ENCODE data around the gene TNFSF8. TPM values are rescaled to one million over a fixed set of nuclear protein-coding genes. Genes with fewer than 3 reads are reported as not detected.

The TNFSF8 gene
- total and polyA plus RNA-seq, 2 of the 4 experiments (the other 2 are of a cell fraction) = not detected

DNA sequence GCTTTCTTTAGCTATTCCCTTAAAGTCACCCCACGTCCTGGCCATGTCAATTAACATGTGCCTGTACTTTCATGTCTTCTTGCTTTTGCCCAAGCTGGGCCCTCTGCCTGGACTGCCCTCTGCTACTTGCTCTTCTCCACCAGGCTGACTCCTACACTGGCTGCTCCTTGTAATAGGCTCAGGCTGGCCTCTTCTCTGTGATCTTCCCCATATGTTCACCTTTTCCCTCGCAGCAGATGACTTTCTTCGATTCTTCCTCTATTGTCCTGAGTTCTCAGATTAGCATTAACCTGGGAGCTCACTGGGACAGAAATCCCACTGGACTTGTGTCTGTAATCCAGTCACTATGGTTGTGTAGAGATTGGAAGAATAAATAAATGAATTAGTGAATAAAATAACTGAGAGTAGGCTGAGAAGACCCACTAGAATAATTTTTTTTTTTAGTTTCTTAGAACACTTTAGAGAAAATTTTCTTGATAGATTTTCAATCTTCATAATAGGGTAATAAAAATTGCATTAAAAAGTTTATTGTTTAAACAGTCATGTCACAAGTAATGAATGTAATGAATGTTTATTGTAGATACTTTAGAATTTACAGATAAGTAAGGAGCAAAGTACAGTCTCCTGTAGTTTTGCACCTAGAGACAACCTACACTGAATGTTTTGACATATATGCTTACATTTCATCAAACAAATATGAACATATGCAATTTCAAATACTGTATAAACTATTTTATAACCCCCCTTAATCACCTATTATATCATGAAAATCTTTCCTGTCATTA lies 77.1 kb downstream of the TNFSF8 start (continued):
- TF ChIP-seq FOS (IDR thresholded peaks at IDR 0.05; ENCODE audit: low read depth, low read length) = no peak

DNA sequence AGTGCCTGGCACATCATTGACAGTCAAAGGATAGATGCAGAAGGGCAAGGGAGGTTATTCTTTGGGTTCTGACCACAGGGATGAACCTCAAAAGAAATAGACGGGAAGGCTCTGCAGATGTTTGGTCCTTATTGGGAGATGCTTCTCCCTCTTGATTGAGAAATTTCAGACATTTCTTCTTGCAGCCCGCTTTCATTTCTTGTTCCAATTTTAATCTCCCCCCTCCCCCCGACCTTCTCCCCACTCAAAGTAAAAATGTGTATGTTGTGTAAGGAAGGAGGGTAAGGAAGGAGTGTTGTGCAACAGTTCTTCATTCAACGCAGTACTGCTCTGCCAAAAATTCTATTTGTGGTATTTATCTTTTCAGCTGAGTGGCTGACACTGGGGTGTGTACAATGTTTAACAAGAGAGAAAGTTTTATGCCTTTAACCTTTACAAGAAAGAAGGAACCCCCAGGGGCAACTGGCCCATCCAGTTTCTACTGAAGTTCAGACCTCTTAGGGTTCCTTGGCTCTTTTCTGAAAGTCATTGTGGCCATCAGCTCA lies 78.3 kb downstream of the TNFSF8 start:
- H2AK5ac ChIP-seq (ENCODE audit: low read depth, low read length) = no peak overlapping the region
- H3K9me1 ChIP-seq (ENCODE audit: insufficient read depth, low read length) = no peaks in the 10 kb centered on the region; the same call in 1 of the 2 replicates
- H2BK5ac ChIP-seq (ENCODE audit: low read depth, low read length, poor library complexity, severe bottlenecking) = no peak overlapping the region
- H2BK120ac ChIP-seq (ENCODE audit: low read depth, low read length) = no peak overlapping the region
- peak overlapping the region; percentile 88; the same call in 1 of the 2 replicates for H3K27ac ChIP-seq (ENCODE audit: insufficient read depth, low read length)
- dilution Hi-C loops (cut with HindIII; ENCODE audit: low sequenced_read_pairs, unreplicated experiment) (no loop called here), intact Hi-C loops (cut with micrococcal nuclease) (no loop called here), in situ Hi-C loops (cut with MboI; ENCODE audit: low sequenced_read_pairs) (no loop called here)
- peak overlapping the region; percentile 68; the same call in 1 of the 2 replicates for H3K18ac ChIP-seq (ENCODE audit: low read depth, low read length)
- no peak overlapping the region for H3K56ac ChIP-seq (ENCODE audit: extremely low read depth, insufficient read depth, low read length)
- H3K9me3 ChIP-seq (ENCODE audit: control insufficient read depth, insufficient read depth, low read length) = no peaks in the 10 kb centered on the region
- H2AK9ac ChIP-seq (replicated peaks; ENCODE audit: low read depth, low read length, poor library complexity) = no peak overlapping the region
- H4K5ac ChIP-seq (ENCODE audit: low read depth, low read length) = peak overlapping the region; percentile 28; the same call in 1 of the 2 replicates
- H3K23ac ChIP-seq (ENCODE audit: low read depth, low read length) = no peak overlapping the region
- H4K91ac ChIP-seq (ENCODE audit: insufficient read depth, low read depth, low read length) = no peak overlapping the region
- no peak overlapping the region for H4K8ac ChIP-seq (ENCODE audit: low read depth in 2 of 2, low read length in 2 of 2)
- ATAC-seq (ENCODE audit: low read depth) (peak; percentile 56), DNase-seq (peak; percentile 64)
- no peak overlapping the region for H2AFZ ChIP-seq (replicated peaks; ENCODE audit: low read length, poor library complexity)
- no peaks in the 10 kb centered on the region for H3K79me1 ChIP-seq (ENCODE audit: low read depth in 1 of 2, low read length in 2 of 2)
- no peak overlapping the region for H3K4ac ChIP-seq (ENCODE audit: low read depth, low read length)
- H4K20me1 ChIP-seq (ENCODE audit: insufficient read depth, low read length) = no peaks in the 10 kb centered on the region
- H3K4me1 ChIP-seq (ENCODE audit: control insufficient read depth, insufficient read depth, low read length) = peaks cover 18% of the 10 kb centered on the region
- WGBS, 2 experiments (ENCODE audit: extremely low coverage in 2 of 2, insufficient read length in 1 of 2) = no CpG with 5 or more reads among the region's 4 CpGs
- ChIA-PET POLR2A (ENCODE audit: unreplicated experiment) (no interaction called here), CTCF (no interaction called here)
- H2BK15ac ChIP-seq (ENCODE audit: low read depth, low read length) = no peak overlapping the region
- H3K27me3 ChIP-seq (ENCODE audit: control insufficient read depth, insufficient read depth, low read length) = peaks cover 2% of the 10 kb centered on the region; the same call in 1 of the 2 replicates
- BruUV-seq (replicated peaks) = no TSS peak
- H3K4me2 ChIP-seq (ENCODE audit: low read depth, low read length) = peak overlapping the region; percentile 30; the same call in 1 of the 2 replicates
- no peaks in the 10 kb centered on the region for H3K36me3 ChIP-seq (ENCODE audit: control insufficient read depth, insufficient read depth, low read length)
- no peak overlapping the region for H3K4me3 ChIP-seq (ENCODE audit: insufficient read depth, low read depth, low read length)
- H2BK20ac ChIP-seq (ENCODE audit: low read depth, low read length) = no peak overlapping the region; the same call in 1 of the 2 replicates
- H3K14ac ChIP-seq (replicated peaks; ENCODE audit: low read depth, low read length) = no peak overlapping the region
- no peak overlapping the region for H3K9ac ChIP-seq (ENCODE audit: low read depth, low read length)
- TF ChIP-seq, protein P1, sequence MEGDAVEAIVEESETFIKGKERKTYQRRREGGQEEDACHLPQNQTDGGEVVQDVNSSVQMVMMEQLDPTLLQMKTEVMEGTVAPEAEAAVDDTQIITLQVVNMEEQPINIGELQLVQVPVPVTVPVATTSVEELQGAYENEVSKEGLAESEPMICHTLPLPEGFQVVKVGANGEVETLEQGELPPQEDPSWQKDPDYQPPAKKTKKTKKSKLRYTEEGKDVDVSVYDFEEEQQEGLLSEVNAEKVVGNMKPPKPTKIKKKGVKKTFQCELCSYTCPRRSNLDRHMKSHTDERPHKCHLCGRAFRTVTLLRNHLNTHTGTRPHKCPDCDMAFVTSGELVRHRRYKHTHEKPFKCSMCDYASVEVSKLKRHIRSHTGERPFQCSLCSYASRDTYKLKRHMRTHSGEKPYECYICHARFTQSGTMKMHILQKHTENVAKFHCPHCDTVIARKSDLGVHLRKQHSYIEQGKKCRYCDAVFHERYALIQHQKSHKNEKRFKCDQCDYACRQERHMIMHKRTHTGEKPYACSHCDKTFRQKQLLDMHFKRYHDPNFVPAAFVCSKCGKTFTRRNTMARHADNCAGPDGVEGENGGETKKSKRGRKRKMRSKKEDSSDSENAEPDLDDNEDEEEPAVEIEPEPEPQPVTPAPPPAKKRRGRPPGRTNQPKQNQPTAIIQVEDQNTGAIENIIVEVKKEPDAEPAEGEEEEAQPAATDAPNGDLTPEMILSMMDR (conservative IDR thresholded peaks at IDR 0.05; ENCODE audit: low read depth, low read length) = no peak
- peak; percentile 91 for TF ChIP-seq CEBPB (IDR thresholded peaks at IDR 0.05; ENCODE audit: low read depth, low read length)

All from IMR-90 (cell line).